Measurements from ENCODE around the gene MXD3. TPM values are rescaled to one million over a fixed set of nuclear protein-coding genes. Genes with fewer than 3 reads are reported as not detected.

Gene MXD3
- total RNA-seq, 2 experiments from 2014 or later, result 5.8 to 7.5 TPM

- Histone ChIP-seq H3K4me1 (ENCODE audit: insufficient read depth, low read length) (peaks cover 3% of the 10 kb centered on the region), H3K36me3 (ENCODE audit: insufficient read depth, low read length) (peaks cover 96% of the 10 kb centered on the region), H3K27ac (ENCODE audit: low read depth in 1 of 2, low read length in 2 of 2) (no peak overlapping the region), H3K27me3 (ENCODE audit: control insufficient read depth in 1 of 2, insufficient read depth in 2 of 2, low read length in 2 of 2) (no peaks in the 10 kb centered on the region), H3K9me3 (ENCODE audit: control insufficient read depth in 1 of 2, insufficient read depth in 1 of 2, low read length in 2 of 2) (no peaks in the 10 kb centered on the region), H3K4me3 (ENCODE audit: low read length) (no peak overlapping the region)
- ATAC-seq (ENCODE audit: poor library complexity), result no peak
- Mint-ChIP-seq H3K4me1 (ENCODE audit: low read depth) (no peaks in the 10 kb centered on the region), H3K27me3 (no peaks in the 10 kb centered on the region), H3K9me3 (no peaks in the 10 kb centered on the region), H3K4me3 (no peak overlapping the region), H3K27ac (no peak overlapping the region), H3K36me3 (ENCODE audit: low read depth) (peaks cover 82% of the 10 kb centered on the region)
- TF ChIP-seq CTCF (IDR thresholded peaks at IDR 0.05), result no peak
- no peak for DNase-seq
- intact Hi-C loops (cut with DNase I, micrococcal nuclease), result no loop called here
- ChIA-PET POLR2A (no interaction called here), CTCF (no interaction called here)
Measured at GRCh38 chr5:177334155-177334551, 22.5 kb upstream of the MXD3 start.

DNA sequence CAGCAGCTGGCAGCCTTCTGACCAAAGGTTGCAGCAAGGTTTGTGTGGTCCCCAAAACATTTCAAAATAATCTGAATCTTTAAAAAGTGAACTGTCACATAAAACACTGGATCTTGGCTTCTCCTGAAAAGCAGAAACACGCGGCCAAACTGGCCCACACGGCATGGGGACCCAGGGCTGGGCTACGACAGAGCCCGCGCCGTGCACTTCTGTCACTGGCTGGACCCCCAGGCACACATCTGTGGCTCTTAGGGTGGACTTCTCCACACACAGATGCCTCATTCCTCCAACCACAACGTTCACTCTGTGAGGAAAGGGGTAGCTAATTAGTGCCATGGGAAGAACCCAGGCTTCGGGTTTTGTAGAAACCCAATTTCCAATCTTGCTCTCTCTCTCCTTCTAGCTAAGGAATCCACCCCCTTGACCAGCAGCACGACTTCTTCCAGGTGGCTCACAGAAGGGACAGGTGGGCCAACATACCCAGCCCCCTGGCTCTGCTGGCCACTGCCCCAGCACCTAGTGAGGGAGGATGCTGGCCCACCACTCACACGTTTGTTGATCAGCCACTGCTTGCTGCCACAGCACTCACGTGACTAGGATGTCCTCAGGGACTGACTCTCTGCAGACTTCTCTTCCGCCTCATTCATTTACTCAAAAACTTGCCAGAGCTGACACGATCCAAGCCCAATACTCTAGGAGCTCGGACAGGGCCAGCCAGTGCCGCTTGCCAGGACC, 21.9 kb upstream of the MXD3 start:
- intact Hi-C loops (cut with DNase I, micrococcal nuclease), result no loop called here
- peaks cover 90% of the 10 kb centered on the region for H3K36me3 ChIP-seq (ENCODE audit: insufficient read depth, low read length)
- no peaks in the 10 kb centered on the region for H3K4me1 ChIP-seq (ENCODE audit: insufficient read depth, low read length)
- H3K27me3 ChIP-seq (ENCODE audit: control insufficient read depth in 1 of 2, insufficient read depth in 2 of 2, low read length in 2 of 2), result no peaks in the 10 kb centered on the region
- Mint-ChIP-seq H3K36me3 (ENCODE audit: low read depth) (peaks cover 76% of the 10 kb centered on the region), H3K27me3 (no peaks in the 10 kb centered on the region), H3K9me3 (no peaks in the 10 kb centered on the region), H3K27ac (no peak overlapping the region), H3K4me3 (no peak overlapping the region), H3K4me1 (ENCODE audit: low read depth) (no peaks in the 10 kb centered on the region)
- no peak overlapping the region for H3K4me3 ChIP-seq (ENCODE audit: low read length)
- ATAC-seq (ENCODE audit: poor library complexity), result no peak
- H3K9me3 ChIP-seq (ENCODE audit: control insufficient read depth in 1 of 2, insufficient read depth in 1 of 2, low read length in 2 of 2), result no peaks in the 10 kb centered on the region
- CTCF ChIA-PET, result no interaction called here
- POLR2A ChIA-PET, result no interaction called here
- TF ChIP-seq CTCF (IDR thresholded peaks at IDR 0.05), result no peak
- H3K27ac ChIP-seq (ENCODE audit: low read depth in 1 of 2, low read length in 2 of 2), result no peak overlapping the region
- no peak for DNase-seq

GRCh38 chr5:177332896-177333260, 21.2 kb upstream of the MXD3 start:
- intact Hi-C loops (cut with DNase I, micrococcal nuclease), result no loop called here
- ATAC-seq (ENCODE audit: poor library complexity), result no peak
- POLR2A ChIA-PET, result no interaction called here

More at GRCh38 chr5:177332896-177333260, 21.2 kb upstream of the MXD3 start:
- no peak overlapping the region for H3K27ac Mint-ChIP-seq
- Histone ChIP-seq H3K27me3 (ENCODE audit: control insufficient read depth in 1 of 2, insufficient read depth in 2 of 2, low read length in 2 of 2) (no peaks in the 10 kb centered on the region), H3K27ac (ENCODE audit: low read depth in 1 of 2, low read length in 2 of 2) (no peak overlapping the region), H3K9me3 (ENCODE audit: control insufficient read depth in 1 of 2, insufficient read depth in 1 of 2, low read length in 2 of 2) (no peaks in the 10 kb centered on the region), H3K4me1 (ENCODE audit: insufficient read depth, low read length) (peaks cover 6% of the 10 kb centered on the region), H3K4me3 (ENCODE audit: low read length) (no peak overlapping the region), H3K36me3 (ENCODE audit: insufficient read depth, low read length) (peaks cover 83% of the 10 kb centered on the region)
- H3K36me3 Mint-ChIP-seq (ENCODE audit: low read depth), result peaks cover 74% of the 10 kb centered on the region
- no peak overlapping the region for H3K4me3 Mint-ChIP-seq
- no peak for TF ChIP-seq CTCF (IDR thresholded peaks at IDR 0.05)
- no peak for DNase-seq
- H3K9me3 Mint-ChIP-seq, result no peaks in the 10 kb centered on the region
- H3K27me3 Mint-ChIP-seq, result no peaks in the 10 kb centered on the region
- CTCF ChIA-PET, result no interaction called here
- peaks cover under 1% of the 10 kb centered on the region for H3K4me1 Mint-ChIP-seq (ENCODE audit: low read depth)

Data from CD4-positive, alpha-beta T cell (primary cell).